ENCODE results near the gene ALCAM.

Gene ALCAM

GRCh38 chr3:105480768-105481167 lies 114.1 kb downstream of the ALCAM start:
- ChIA-PET CTCF (no interaction called here), POLR2A (no interaction called here)
- TF ChIP-seq ZNF23 (tag by site-specific recombination; IDR thresholded peaks at IDR 0.05; ENCODE audit: borderline replicate concordance) (no peak), ZNF776 (tag by site-specific recombination; IDR thresholded peaks at IDR 0.05; ENCODE audit: borderline replicate concordance) (no peak), ZBTB48 (tag by site-specific recombination; IDR thresholded peaks at IDR 0.05) (no peak), ZNF660 (tag by site-specific recombination; IDR thresholded peaks at IDR 0.05) (no peak)
- no peaks in the 10 kb centered on the region for H3K9me3 ChIP-seq (ENCODE audit: control insufficient read depth, insufficient read depth, low read depth, low read length)
- H3K4me3 ChIP-seq (ENCODE audit: low read depth, low read length), result no peak overlapping the region
- no peaks in the 10 kb centered on the region for H3K36me3 ChIP-seq (ENCODE audit: control insufficient read depth in 2 of 2, insufficient read depth in 1 of 2, low read length in 2 of 2)
- no peaks in the 10 kb centered on the region for H3K4me1 ChIP-seq (ENCODE audit: control insufficient read depth, insufficient read depth, low read length)
- no peak overlapping the region for H3K27ac ChIP-seq (ENCODE audit: extremely low read depth, low read depth, low read length)

DNA sequence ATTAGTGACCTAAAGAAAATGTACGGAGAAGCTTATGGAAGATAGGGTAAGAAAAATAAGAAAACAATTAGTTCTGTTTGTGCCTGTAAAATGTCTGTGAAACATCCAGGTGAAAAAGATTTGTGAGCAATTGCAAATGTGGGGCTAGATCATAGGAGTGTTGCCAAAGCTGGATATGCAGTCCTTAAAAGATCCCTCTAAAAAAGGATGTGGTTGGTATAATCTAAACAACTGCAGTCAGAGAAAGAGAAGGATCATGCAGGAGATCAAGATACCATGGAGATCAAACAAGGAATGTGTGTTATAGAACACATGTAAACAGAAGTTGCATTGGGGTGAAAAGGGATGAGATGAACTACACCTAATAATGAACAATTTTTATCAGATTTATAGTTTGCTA lies 116.8 kb downstream of the ALCAM start:
- no peaks in the 10 kb centered on the region for H3K9me3 ChIP-seq (ENCODE audit: control insufficient read depth, insufficient read depth, low read depth, low read length)
- H3K4me1 ChIP-seq (ENCODE audit: control insufficient read depth, insufficient read depth, low read length), result no peaks in the 10 kb centered on the region
- CTCF ChIA-PET, result no interaction called here
- no peaks in the 10 kb centered on the region for H3K36me3 ChIP-seq (ENCODE audit: control insufficient read depth in 2 of 2, insufficient read depth in 1 of 2, low read length in 2 of 2)
- H3K27ac ChIP-seq (ENCODE audit: extremely low read depth, low read depth, low read length), result no peak overlapping the region
- H3K4me3 ChIP-seq (ENCODE audit: low read depth, low read length), result no peak overlapping the region
- TF ChIP-seq BCL11A (tag by site-specific recombination; IDR thresholded peaks at IDR 0.05; ENCODE audit: low read depth) (no peak), ZNF133 (tag by site-specific recombination; IDR thresholded peaks at IDR 0.05) (no peak), MYNN (tag by site-specific recombination; IDR thresholded peaks at IDR 0.05; ENCODE audit: borderline replicate concordance) (no peak), ZNF621 (tag by site-specific recombination; IDR thresholded peaks at IDR 0.05) (no peak), ZSCAN30 (tag by site-specific recombination; IDR thresholded peaks at IDR 0.05) (no peak), SALL2 (tag by site-specific recombination; IDR thresholded peaks at IDR 0.05; ENCODE audit: borderline replicate concordance) (no peak), GLI2 (tag by site-specific recombination; IDR thresholded peaks at IDR 0.05; ENCODE audit: borderline replicate concordance, low read depth) (no peak), TCF7L2 (IDR thresholded peaks at IDR 0.05; ENCODE audit: borderline replicate concordance, low read depth, low read length) (no peak)
- POLR2A ChIA-PET, result no interaction called here

DNA sequence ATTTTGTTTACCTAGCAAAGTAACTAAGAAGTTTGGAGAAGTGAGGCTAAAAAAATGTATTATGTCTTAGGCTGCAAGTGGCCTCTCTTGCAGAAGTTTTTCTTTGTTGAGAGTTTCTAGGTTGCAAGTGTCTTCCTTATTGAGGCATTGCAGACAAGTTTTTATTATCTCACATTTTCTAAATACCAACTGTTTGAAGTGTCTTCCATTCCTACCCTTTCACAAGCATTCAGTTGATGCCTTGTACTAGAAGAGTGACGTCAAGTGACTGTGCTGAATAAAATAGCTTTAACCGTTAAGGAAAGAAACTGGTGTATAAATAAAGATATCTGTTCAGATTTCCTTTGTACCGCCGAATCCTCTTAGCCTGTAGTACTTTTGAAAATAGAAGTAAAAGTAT lies 123.3 kb downstream of the ALCAM start:
- H3K9me3 ChIP-seq (ENCODE audit: control insufficient read depth, insufficient read depth, low read depth, low read length), result no peaks in the 10 kb centered on the region
- H3K4me1 ChIP-seq (ENCODE audit: control insufficient read depth, insufficient read depth, low read length), result no peaks in the 10 kb centered on the region
- H3K27ac ChIP-seq (ENCODE audit: extremely low read depth, low read depth, low read length), result no peak overlapping the region
- peaks cover 0 to 3% of the 10 kb centered on the region in 2 experiments; a peak in 1 of 3 replicates for H3K36me3 ChIP-seq (ENCODE audit: control insufficient read depth in 2 of 2, insufficient read depth in 1 of 2, low read length in 2 of 2)
- TF ChIP-seq ZNF10 (tag by site-specific recombination; IDR thresholded peaks at IDR 0.05), result no peak
- no peak for TF ChIP-seq ZBTB1 (tag by site-specific recombination; IDR thresholded peaks at IDR 0.05)
- TF ChIP-seq ZNF473 (tag by site-specific recombination; IDR thresholded peaks at IDR 0.05), result no peak
- no peak for TF ChIP-seq ZNF2 (tag by site-specific recombination; IDR thresholded peaks at IDR 0.05)
- TF ChIP-seq BCL6B (tag by site-specific recombination; IDR thresholded peaks at IDR 0.05), result no peak
- no peak for TF ChIP-seq ZNF148 (tag by site-specific recombination; IDR thresholded peaks at IDR 0.05; ENCODE audit: borderline replicate concordance)
- no peak for TF ChIP-seq CTCF (tag by site-specific recombination; IDR thresholded peaks at IDR 0.05)
- ChIA-PET POLR2A (no interaction called here), CTCF (no interaction called here)
- H3K4me3 ChIP-seq (ENCODE audit: low read depth, low read length), result no peak overlapping the region

Data from HEK293 (cell line).